GM10266 (cell line): ENCODE data around the gene LHFPL3.

Experiments used
- DNase-seq: peaks from one replicate; pipeline ENCODE4 v3.0.0; 2012; ENCODE audit errors: extremely low spot score
- CTCF ChIP-seq: IDR thresholded peaks from 2 replicates; pipeline ENCODE4 v1.5.1; 2012; ENCODE audit warnings: mild to moderate bottlenecking, low read depth; ENCODE audit not compliant: control insufficient read depth, insufficient read depth; ENCODE audit errors: missing control alignments

LHFPL3 gene

GRCh38 chr7:104857458-104858425 lies 529.3 kb downstream of the LHFPL3 start:
- TF ChIP-seq CTCF = no peak
- DNase-seq = no peak

- no peak for DNase-seq
- no peak for TF ChIP-seq CTCF
Measured at GRCh38 chr7:104859754-104860426, 531.5 kb downstream of the LHFPL3 start.

- TF ChIP-seq CTCF = no peak
- no peak for DNase-seq
Measured at GRCh38 chr7:104861729-104862390, 533.5 kb downstream of the LHFPL3 start.

GRCh38 chr7:104862719-104863118 lies 534.3 kb downstream of the LHFPL3 start:
- TF ChIP-seq CTCF = no peak
- no peak for DNase-seq

GRCh38 chr7:104873401-104873800 lies 545.0 kb downstream of the LHFPL3 start:
- no peak for TF ChIP-seq CTCF
- no peak for DNase-seq

- TF ChIP-seq CTCF = no peak
- no peak for DNase-seq
Measured at GRCh38 chr7:104878577-104878976, 550.2 kb downstream of the LHFPL3 start.
